ENCODE data around the gene APLP2. TPM values are rescaled to one million over a fixed set of nuclear protein-coding genes. Genes with fewer than 3 reads are reported as not detected.

Gene APLP2
- total and polyA plus RNA-seq, 2 of the 13 experiments (the other 11 are each of a cell fraction or from before 2014, with no cell fraction given) = 315 to 594 TPM

DNA sequence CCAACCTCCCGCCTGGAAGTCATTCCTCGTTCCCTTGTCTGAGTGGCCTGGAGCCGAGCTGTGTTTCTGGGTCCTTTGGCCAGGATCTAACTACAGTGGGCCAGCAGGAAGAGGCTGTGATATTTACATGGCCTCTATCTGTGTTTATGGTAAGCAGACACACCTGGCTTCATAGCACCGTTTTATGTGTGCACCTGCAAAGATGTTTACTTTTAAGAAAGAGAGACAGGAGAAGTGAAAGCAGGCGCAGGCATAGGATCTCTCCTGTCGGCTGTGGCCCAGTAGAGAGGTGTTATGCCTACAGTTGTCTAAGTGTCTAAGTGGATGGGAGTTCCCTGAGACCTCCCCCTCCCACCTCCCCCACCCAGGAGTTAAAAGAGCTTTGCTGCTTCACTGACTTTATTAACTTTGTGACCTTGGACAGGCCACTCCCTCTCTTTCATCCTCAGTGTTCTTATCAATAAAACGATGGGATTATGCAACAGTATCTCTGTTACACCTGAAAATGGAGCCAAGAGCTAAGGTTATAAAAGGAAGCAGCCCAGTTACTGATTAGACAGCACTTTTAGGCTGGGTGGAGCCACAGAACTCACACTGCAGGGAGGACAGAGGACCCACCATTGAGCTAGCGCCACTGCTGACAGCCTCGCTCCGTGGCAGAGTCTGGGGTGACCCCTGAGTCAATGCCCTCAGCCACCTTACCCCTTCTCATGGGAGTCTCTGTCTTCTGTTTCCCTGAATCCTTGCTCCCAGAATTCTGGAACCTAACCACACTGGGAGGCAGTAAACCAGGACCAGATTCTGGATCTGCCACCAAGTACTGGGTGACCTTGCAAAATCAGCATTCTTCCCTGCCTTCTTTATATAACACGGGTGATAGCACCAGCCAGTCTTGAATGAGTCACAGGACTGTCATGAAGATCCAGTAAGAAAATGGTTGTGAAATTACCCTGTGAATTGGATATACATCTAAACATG is 111.9 kb downstream of the APLP2 start (continued):
- TF ChIP-seq ZNF431 (CRISPR knock-in tag; IDR thresholded peaks at IDR 0.05; ENCODE audit: borderline replicate concordance, low read depth) (no peak), NR2F1 (CRISPR knock-in tag; IDR thresholded peaks at IDR 0.05) (no peak), HNF4A (CRISPR knock-in tag; IDR thresholded peaks at IDR 0.05) (peak; percentile 79), KLF16 (CRISPR knock-in tag; IDR thresholded peaks at IDR 0.05) (peak in 1 of 2 experiments; percentile 71; a peak in 1 of 4 replicates), TBX2 (CRISPR knock-in tag; IDR thresholded peaks at IDR 0.05; ENCODE audit: borderline replicate concordance) (peak; percentile 95), MIER2 (CRISPR knock-in tag; IDR thresholded peaks at IDR 0.05) (no peak), ZNF337 (CRISPR knock-in tag; IDR thresholded peaks at IDR 0.05; ENCODE audit: borderline replicate concordance, low read depth) (no peak), ZNF589 (CRISPR knock-in tag; conservative IDR thresholded peaks at IDR 0.05) (peak; percentile 55; the same call in 1 of the 2 replicates), YEATS4 (CRISPR knock-in tag; IDR thresholded peaks at IDR 0.05; ENCODE audit: borderline replicate concordance) (peak; percentile 68; the same call in 1 of the 2 replicates), ZNF614 (CRISPR knock-in tag; IDR thresholded peaks at IDR 0.05; ENCODE audit: borderline replicate concordance) (peak; percentile 47; the same call in 1 of the 2 replicates)
- TF ChIP-seq, protein P1, sequence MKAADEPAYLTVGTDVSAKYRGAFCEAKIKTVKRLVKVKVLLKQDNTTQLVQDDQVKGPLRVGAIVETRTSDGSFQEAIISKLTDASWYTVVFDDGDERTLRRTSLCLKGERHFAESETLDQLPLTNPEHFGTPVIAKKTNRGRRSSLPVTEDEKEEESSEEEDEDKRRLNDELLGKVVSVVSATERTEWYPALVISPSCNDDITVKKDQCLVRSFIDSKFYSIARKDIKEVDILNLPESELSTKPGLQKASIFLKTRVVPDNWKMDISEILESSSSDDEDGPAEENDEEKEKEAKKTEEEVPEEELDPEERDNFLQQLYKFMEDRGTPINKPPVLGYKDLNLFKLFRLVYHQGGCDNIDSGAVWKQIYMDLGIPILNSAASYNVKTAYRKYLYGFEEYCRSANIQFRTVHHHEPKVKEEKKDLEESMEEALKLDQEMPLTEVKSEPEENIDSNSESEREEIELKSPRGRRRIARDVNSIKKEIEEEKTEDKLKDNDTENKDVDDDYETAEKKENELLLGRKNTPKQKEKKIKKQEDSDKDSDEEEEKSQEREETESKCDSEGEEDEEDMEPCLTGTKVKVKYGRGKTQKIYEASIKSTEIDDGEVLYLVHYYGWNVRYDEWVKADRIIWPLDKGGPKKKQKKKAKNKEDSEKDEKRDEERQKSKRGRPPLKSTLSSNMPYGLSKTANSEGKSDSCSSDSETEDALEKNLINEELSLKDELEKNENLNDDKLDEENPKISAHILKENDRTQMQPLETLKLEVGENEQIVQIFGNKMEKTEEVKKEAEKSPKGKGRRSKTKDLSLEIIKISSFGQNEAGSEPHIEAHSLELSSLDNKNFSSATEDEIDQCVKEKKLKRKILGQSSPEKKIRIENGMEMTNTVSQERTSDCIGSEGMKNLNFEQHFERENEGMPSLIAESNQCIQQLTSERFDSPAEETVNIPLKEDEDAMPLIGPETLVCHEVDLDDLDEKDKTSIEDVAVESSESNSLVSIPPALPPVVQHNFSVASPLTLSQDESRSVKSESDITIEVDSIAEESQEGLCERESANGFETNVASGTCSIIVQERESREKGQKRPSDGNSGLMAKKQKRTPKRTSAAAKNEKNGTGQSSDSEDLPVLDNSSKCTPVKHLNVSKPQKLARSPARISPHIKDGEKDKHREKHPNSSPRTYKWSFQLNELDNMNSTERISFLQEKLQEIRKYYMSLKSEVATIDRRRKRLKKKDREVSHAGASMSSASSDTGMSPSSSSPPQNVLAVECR (CRISPR knock-in tag; IDR thresholded peaks at IDR 0.05; ENCODE audit: borderline replicate concordance) = peak; percentile 65; the same call in 1 of the 2 replicates
- TF ChIP-seq, protein P2, sequence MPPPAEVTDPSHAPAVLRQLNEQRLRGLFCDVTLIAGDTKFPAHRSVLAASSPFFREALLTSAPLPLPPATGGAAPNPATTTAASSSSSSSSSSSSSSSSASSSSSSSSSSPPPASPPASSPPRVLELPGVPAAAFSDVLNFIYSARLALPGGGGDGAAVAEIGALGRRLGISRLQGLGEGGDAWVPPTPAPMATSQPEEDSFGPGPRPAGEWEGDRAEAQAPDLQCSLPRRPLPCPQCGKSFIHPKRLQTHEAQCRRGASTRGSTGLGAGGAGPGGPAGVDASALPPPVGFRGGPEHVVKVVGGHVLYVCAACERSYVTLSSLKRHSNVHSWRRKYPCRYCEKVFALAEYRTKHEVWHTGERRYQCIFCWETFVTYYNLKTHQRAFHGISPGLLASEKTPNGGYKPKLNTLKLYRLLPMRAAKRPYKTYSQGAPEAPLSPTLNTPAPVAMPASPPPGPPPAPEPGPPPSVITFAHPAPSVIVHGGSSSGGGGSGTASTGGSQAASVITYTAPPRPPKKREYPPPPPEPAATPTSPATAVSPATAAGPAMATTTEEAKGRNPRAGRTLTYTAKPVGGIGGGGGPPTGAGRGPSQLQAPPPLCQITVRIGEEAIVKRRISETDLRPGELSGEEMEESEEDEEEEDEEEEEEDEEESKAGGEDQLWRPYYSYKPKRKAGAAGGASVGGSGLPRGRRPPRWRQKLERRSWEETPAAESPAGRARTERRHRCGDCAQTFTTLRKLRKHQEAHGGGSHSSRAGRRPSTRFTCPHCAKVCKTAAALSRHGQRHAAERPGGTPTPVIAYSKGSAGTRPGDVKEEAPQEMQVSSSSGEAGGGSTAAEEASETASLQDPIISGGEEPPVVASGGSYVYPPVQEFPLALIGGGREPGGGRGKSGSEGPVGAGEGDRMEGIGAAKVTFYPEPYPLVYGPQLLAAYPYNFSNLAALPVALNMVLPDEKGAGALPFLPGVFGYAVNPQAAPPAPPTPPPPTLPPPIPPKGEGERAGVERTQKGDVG (CRISPR knock-in tag; IDR thresholded peaks at IDR 0.05; ENCODE audit: borderline replicate concordance) = no peak
- TF ChIP-seq, protein P3, sequence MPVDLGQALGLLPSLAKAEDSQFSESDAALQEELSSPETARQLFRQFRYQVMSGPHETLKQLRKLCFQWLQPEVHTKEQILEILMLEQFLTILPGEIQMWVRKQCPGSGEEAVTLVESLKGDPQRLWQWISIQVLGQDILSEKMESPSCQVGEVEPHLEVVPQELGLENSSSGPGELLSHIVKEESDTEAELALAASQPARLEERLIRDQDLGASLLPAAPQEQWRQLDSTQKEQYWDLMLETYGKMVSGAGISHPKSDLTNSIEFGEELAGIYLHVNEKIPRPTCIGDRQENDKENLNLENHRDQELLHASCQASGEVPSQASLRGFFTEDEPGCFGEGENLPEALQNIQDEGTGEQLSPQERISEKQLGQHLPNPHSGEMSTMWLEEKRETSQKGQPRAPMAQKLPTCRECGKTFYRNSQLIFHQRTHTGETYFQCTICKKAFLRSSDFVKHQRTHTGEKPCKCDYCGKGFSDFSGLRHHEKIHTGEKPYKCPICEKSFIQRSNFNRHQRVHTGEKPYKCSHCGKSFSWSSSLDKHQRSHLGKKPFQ (CRISPR knock-in tag; IDR thresholded peaks at IDR 0.05; ENCODE audit: insufficient replicate concordance) = no peak
- TF ChIP-seq, protein P4, sequence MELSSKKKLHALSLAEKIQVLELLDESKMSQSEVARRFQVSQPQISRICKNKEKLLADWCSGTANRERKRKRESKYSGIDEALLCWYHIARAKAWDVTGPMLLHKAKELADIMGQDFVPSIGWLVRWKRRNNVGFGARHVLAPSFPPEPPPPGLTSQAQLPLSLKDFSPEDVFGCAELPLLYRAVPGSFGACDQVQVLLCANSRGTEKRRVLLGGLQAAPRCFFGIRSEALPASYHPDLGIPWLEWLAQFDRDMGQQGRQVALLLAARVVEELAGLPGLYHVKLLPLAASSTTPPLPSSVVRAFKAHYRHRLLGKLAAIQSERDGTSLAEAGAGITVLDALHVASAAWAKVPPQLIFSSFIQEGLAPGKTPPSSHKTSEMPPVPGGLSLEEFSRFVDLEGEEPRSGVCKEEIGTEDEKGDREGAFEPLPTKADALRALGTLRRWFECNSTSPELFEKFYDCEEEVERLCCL (CRISPR knock-in tag; IDR thresholded peaks at IDR 0.05; ENCODE audit: borderline replicate concordance) = no peak; the same call in 1 of the 2 replicates

Measured in HepG2 (cell line).